Heart left ventricle (tissue), 16 donors: Measurements from ENCODE around the gene COA1. TPM values are rescaled to one million over a fixed set of nuclear protein-coding genes. Genes with fewer than 3 reads are reported as not detected.

ENCODE experiments used
- ATAC-seq, 4 donors: fragments of 200-7000 bp; cut with Tn5 transposase; one replicate each; pipeline ENCODE4 v1.9.1; 2020 to 2022; ENCODE audit warnings: moderate library complexity in 4 of 4, mild to moderate bottlenecking in 3 of 4, moderate number of reproducible peaks in 1 of 4
- DNase-seq, 5 donors: peaks; one replicate each; pipeline ENCODE4 v3.0.0-alpha.2; 2020
- H3K27ac ChIP-seq, 12 donors: fragments of 200-600 bp; sonication (generic) in 4 of 12; one replicate each; pipeline versions ENCODE4 v1.5.0 to v1.8.0; 2016 to 2022; ENCODE audit warnings: mild to moderate bottlenecking in 2 of 12
- H3K27me3 ChIP-seq, 9 donors: fragments of 200-600 bp; sonication (generic) in 2 of 9; one replicate each; pipeline versions ENCODE4 v1.5.1 to v1.8.0; 2016 to 2022; ENCODE audit warnings: mild to moderate bottlenecking in 3 of 9
- H3K36me3 ChIP-seq, 9 donors: fragments of 200-600 bp; sonication (generic) in 2 of 9; one replicate each; pipeline versions ENCODE4 v1.5.0 to v1.8.0; 2018 to 2022; ENCODE audit warnings: mild to moderate bottlenecking in 2 of 9
- H3K4me1 ChIP-seq, 12 donors: fragments of 200-600 bp; sonication (generic) in 4 of 12; one replicate each; pipeline versions ENCODE4 v1.5.0 to v1.8.0; 2016 to 2022; ENCODE audit warnings: mild to moderate bottlenecking in 3 of 12
- H3K4me3 ChIP-seq, 12 donors: fragments of 200-600 bp; sonication (generic) in 4 of 12; one replicate each; pipeline versions ENCODE4 v1.5.0 to v1.8.0; 2017 to 2022; ENCODE audit warnings: mild to moderate bottlenecking in 9 of 12, moderate library complexity in 4 of 12
- H3K9me3 ChIP-seq, 12 donors: fragments of 200-600 bp; sonication (generic) in 4 of 12; one replicate each; pipeline versions ENCODE4 v1.5.0 to v1.8.0; 2016 to 2022; ENCODE audit warnings: mild to moderate bottlenecking in 1 of 12
- CTCF ChIP-seq, 12 donors: fragments of 200-600 bp; sonication (generic) in 4 of 12; IDR thresholded peaks; one replicate each; pipeline versions ENCODE4 v1.5.0 to v1.8.0; 2018 to 2022; ENCODE audit warnings: antibody characterized with exemption in 12 of 12, mild to moderate bottlenecking in 5 of 12
- POLR2A ChIP-seq, 2 donors: fragments of 450-650 bp; IDR thresholded peaks; one replicate each; pipeline ENCODE4 v1.6.1; 2017; ENCODE audit warnings: antibody characterized with exemption in 2 of 2, mild to moderate bottlenecking in 2 of 2, moderate library complexity in 2 of 2
- WGBS, 4 donors: extraction: QIAGEN DNeasy Blood & Tissue Kit in 2 of 4; methylation state at CpG; one replicate each; pipeline versions ENCODE4 v1.1.5 to v1.1.7; 2013 to 2018; 5-methylcytosine and 5-hydroxymethylcytosine counted together
- intact Hi-C, 10 donors: fragments of 100-400 bp; cut with DNase I; formaldehyde crosslinking; loops; one replicate each; pipeline versions ENCODE4 v1.11.1 to v1.14.2; 2022
- polyA plus RNA-seq, 2 donors: library from polyadenylated mRNA; stranded (reverse); fragments of 200-250 nt; gene quantifications; one replicate each; pipeline ENCODE4 v1.2.3, GENCODE V29; 2013
- total RNA-seq, 9 donors: library from RNA; depleted of rRNA in 2 of 9; stranded (reverse); fragments of >200 nt in 2 of 9; fragmentation: NEBNext Ultra II Directional in 3 of 9; extraction: Animal tissue kit (Norgen Biotek cat#: 25700) in 3 of 9; gene quantifications; one replicate each; pipeline versions ENCODE4 v1.1.0 to v1.2.4, GENCODE V29; 2016 to 2023
- donor health status: ischemic (EF 13 %, LVEDD 7.1; RV severe dilation, severe dysfunction).
- donor health status: healthy with polysubstance abuse.
- donor health status: DM: no; HTN: yes; CAD: no.
- donor health status: DM: no; HTN: no; CAD: no.
- donor health status: ischemic (EF 25% LVEDD 6.9; RV normal size, moderate dysfunction).
- donor health status: ischemic (EF 25% LVEDD 5.7; RV mildly dilated, moderate dysfunction).
- donor health status: healthy.
- donor health status: DM: yes; HTN: yes; CAD: no.
- donor health status: ischemic (EF 35%, LVEDD 5.7; RV mildly dilated, moderate dysfunction).
- donor health status: nonischemic (EF 11% LVEDD 7.7; RV severe dilation, severe dysfunction).
- donor health status: DM: yes; HTN: yes; CAD: no.
- donor health status: PGD.
- donor health status: ischemic (EF 29% LVEDD 5.4; RV normal size, mild dysfunction).
- donor health status: nonischemic (EF 23%, LVEDD 6.1; RV moderate dilation, normal function).

Gene COA1
- total and polyA plus RNA-seq, 11 donors: 57.5 to 81.2 (median 68.6) TPM

DNA sequence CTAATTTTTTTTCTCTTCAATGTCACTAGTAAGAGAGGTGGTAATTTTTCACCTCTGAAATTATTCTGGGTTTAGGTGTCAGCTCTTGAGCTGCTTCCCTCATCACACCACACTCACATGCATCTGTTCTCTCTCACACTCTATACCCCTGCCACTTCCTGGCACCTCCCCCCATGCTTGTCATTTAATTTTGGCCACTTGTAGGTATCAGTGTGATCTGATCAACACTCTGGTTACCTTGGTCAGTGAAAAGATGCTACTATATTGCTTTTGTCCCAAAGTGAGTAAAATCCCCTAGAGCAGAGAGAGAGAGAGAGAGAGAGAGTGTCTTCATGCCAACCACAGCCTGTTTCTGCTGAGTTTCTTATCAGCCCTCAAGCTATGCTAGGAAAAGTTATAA lies 103.9 kb downstream of the COA1 start:
- no peak overlapping the region for H3K4me3 ChIP-seq
- no peaks in the 10 kb centered on the region for H3K27me3 ChIP-seq
- intact Hi-C loops: loop anchor here in 1 of 10 donors (5.0 kb wide), 1 partner anchor 43 kb away; the partner anchor contains the start of gene STK17A
- TF ChIP-seq CTCF (IDR thresholded peaks at IDR 0.05) (no peak), POLR2A (IDR thresholded peaks at IDR 0.05) (no peak)
- H3K36me3 ChIP-seq: peaks cover 0 to 86% (median 43%) of the 10 kb centered on the region in 9 donors
- H3K9me3 ChIP-seq: no peaks in the 10 kb centered on the region
- peaks cover 0 to 52% (median 10%) of the 10 kb centered on the region in 12 donors for H3K4me1 ChIP-seq
- DNase-seq: no peak
- H3K27ac ChIP-seq: peak overlapping the region in 1 of 12 donors; percentile 7
- peak; percentile 35 to 63 (median 59) for ATAC-seq

GRCh38 chr7:43624156-43624555 lies 105.2 kb downstream of the COA1 start:
- TF ChIP-seq POLR2A (IDR thresholded peaks at IDR 0.05): no peak
- TF ChIP-seq CTCF (IDR thresholded peaks at IDR 0.05): no peak
- DNase-seq (no peak), ATAC-seq (no peak)
- Histone ChIP-seq H3K4me1 (peaks cover 0 to 52% (median 10%) of the 10 kb centered on the region in 12 donors), H3K4me3 (no peak overlapping the region), H3K9me3 (no peaks in the 10 kb centered on the region), H3K27ac (peak overlapping the region in 1 of 12 donors; percentile 15), H3K27me3 (no peaks in the 10 kb centered on the region), H3K36me3 (peaks cover 0 to 84% (median 49%) of the 10 kb centered on the region in 9 donors)
- WGBS, 4 donors: 77 to 90% (median 86%) methylated on average over 2 of the region's 2 CpGs
- intact Hi-C loops: no loop called here

GRCh38 chr7:43621729-43622448 lies 107.4 kb downstream of the COA1 start:
- Histone ChIP-seq H3K36me3 (peaks cover 0 to 82% (median 49%) of the 10 kb centered on the region in 9 donors), H3K4me1 (peaks cover 0 to 55% (median 10%) of the 10 kb centered on the region in 12 donors), H3K9me3 (no peaks in the 10 kb centered on the region), H3K27ac (peak overlapping the region in 1 of 12 donors; percentile 9), H3K4me3 (no peak overlapping the region), H3K27me3 (no peaks in the 10 kb centered on the region)
- intact Hi-C loops: no loop called here
- ATAC-seq (no peak), DNase-seq (no peak)
- TF ChIP-seq CTCF (IDR thresholded peaks at IDR 0.05) (no peak), POLR2A (IDR thresholded peaks at IDR 0.05) (no peak)
- WGBS, 4 donors: 77 to 84% (median 78%) methylated on average over 5 of the region's 5 CpGs

- Histone ChIP-seq H3K36me3 (peaks cover 0 to 70% (median 28%) of the 10 kb centered on the region in 9 donors), H3K27me3 (no peaks in the 10 kb centered on the region), H3K4me3 (no peak overlapping the region), H3K9me3 (no peaks in the 10 kb centered on the region), H3K4me1 (peaks cover 0 to 36% (median 1%) of the 10 kb centered on the region in 12 donors), H3K27ac (no peak overlapping the region)
- no peak for DNase-seq
- no peak for ATAC-seq
- intact Hi-C loops: no loop called here
- WGBS, 4 donors: 85 to 91% (median 89%) methylated on average over 4 of the region's 4 CpGs
- TF ChIP-seq CTCF (IDR thresholded peaks at IDR 0.05) (no peak), POLR2A (IDR thresholded peaks at IDR 0.05) (no peak)
These were observed 109.9 kb downstream of the COA1 start for GRCh38 chr7:43619213-43620012.
